PC-9 (cell line): ENCODE data around the gene BCAP29.

Source experiments
- EZH2 ChIP-seq: fragments of 200-600 bp; sonication (generic); IDR thresholded peaks from 2 replicates; pipeline ENCODE4 v1.8.0; 2017; ENCODE audit warnings: antibody characterized with exemption, low read depth
- TF ChIP-seq, protein P1 (sequence below): fragments of 200-600 bp; sonication (generic); conservative IDR thresholded peaks from 2 replicates; pipeline ENCODE4 v1.6.1; 2017; ENCODE audit warnings: mixed run types, antibody characterized with exemption, mild to moderate bottlenecking, moderate library complexity

DNA sequence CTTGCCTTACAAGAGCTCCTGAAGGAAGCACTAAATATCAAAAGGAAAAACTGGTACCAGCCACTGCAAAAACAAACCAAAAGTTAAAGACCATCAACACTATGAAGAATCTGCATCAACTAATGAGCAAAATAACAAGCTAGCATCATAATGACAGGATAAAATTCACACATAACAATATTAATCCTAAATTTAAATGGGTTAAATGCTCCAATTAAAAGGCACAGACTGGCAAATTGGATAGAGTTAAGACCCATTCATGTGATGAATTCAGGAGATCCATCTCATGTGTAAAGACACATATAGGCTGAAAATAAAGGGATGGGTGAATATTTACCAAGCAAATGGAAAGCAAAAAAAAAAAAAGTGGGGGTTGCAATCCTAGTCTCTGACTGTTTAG, 45.9 kb upstream of the BCAP29 start:
- TF ChIP-seq, protein P1, sequence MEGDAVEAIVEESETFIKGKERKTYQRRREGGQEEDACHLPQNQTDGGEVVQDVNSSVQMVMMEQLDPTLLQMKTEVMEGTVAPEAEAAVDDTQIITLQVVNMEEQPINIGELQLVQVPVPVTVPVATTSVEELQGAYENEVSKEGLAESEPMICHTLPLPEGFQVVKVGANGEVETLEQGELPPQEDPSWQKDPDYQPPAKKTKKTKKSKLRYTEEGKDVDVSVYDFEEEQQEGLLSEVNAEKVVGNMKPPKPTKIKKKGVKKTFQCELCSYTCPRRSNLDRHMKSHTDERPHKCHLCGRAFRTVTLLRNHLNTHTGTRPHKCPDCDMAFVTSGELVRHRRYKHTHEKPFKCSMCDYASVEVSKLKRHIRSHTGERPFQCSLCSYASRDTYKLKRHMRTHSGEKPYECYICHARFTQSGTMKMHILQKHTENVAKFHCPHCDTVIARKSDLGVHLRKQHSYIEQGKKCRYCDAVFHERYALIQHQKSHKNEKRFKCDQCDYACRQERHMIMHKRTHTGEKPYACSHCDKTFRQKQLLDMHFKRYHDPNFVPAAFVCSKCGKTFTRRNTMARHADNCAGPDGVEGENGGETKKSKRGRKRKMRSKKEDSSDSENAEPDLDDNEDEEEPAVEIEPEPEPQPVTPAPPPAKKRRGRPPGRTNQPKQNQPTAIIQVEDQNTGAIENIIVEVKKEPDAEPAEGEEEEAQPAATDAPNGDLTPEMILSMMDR = no peak
- no peak for TF ChIP-seq EZH2
